Spleen (tissue), 7 donors: ENCODE results near the gene MBOAT7.

ENCODE experiments used
- POLR2A ChIP-seq, 3 donors: fragments of 450-650 bp; IDR thresholded peaks; one replicate each; pipeline ENCODE4 v1.5.1; 2017; ENCODE audit warnings: antibody characterized with exemption in 3 of 3, mild to moderate bottlenecking in 1 of 3
- TF ChIP-seq, protein P1 (sequence below), 11 experiments: fragments of 200-600 bp in 7 of 11; fragments of 450-650 bp in 4 of 11; sonication (generic) in 4 of 11; IDR thresholded peaks in 8 of 11; conservative IDR thresholded peaks in 3 of 11; 1 replicate in 7 of 11; 2 replicates in 4 of 11; pipeline versions ENCODE4 v1.4.0 to v1.8.0; 2016 to 2021; ENCODE audit warnings: antibody characterized with exemption in 11 of 11, inconsistent platforms in 4 of 11, mild to moderate bottlenecking in 1 of 11
- donor health status: DM: no; HTN: no; CAD: no; lungs with moderate emphysema.
- donor health status: DM: no; HTN: no; CAD: no.
- donor health status: DM: no; HTN: no; CAD: no.

DNA sequence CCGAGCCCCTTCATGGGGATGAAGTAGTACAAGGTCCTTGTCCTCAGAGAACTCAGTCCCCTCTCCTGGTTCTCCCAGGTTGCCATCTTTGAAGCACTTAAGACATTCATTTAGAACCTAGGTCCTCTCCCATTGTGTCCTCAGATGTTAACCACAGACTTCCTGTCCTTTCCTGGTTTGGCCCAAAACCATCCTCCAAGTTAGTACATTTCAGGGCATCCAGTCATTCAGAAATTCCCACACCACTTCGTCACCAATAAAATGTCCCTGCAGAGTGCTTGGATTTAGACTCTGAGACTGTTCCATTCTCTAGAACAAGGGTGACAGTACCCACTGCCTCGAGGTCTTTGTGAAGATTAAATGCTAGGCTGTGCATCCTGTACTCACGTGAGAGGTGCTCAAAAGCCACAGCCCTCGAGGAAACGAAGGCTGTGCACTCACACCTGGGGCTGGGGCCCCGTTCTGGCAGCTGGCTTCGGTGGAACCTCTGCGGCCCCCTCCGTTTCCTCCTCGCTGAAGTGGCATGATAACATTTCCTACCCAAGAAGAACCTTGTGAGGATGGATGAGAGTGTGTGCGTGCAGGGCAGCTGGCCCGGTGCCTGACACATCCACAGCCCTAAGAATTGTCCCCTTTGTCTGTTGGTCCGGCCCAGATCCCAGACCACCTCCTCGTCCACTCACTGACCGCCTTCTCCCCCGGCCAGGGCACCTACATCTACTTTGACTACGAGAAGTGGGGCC lies 34.6 kb downstream of the MBOAT7 start:
- TF ChIP-seq, protein P1, sequence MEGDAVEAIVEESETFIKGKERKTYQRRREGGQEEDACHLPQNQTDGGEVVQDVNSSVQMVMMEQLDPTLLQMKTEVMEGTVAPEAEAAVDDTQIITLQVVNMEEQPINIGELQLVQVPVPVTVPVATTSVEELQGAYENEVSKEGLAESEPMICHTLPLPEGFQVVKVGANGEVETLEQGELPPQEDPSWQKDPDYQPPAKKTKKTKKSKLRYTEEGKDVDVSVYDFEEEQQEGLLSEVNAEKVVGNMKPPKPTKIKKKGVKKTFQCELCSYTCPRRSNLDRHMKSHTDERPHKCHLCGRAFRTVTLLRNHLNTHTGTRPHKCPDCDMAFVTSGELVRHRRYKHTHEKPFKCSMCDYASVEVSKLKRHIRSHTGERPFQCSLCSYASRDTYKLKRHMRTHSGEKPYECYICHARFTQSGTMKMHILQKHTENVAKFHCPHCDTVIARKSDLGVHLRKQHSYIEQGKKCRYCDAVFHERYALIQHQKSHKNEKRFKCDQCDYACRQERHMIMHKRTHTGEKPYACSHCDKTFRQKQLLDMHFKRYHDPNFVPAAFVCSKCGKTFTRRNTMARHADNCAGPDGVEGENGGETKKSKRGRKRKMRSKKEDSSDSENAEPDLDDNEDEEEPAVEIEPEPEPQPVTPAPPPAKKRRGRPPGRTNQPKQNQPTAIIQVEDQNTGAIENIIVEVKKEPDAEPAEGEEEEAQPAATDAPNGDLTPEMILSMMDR (IDR thresholded peaks at IDR 0.05 in 8 of 11, conservative IDR thresholded peaks at IDR 0.05 in 3 of 11): no peak
- TF ChIP-seq POLR2A (IDR thresholded peaks at IDR 0.05): no peak
